ENCODE data around the gene FKBP15. TPM values are rescaled to one million over a fixed set of nuclear protein-coding genes. Genes with fewer than 3 reads are reported as not detected.

The FKBP15 gene
- total and polyA plus RNA-seq, 2 of the 13 experiments (the other 11 are each of a cell fraction or from before 2014, with no cell fraction given), result 12.3 to 18.6 TPM

DNA sequence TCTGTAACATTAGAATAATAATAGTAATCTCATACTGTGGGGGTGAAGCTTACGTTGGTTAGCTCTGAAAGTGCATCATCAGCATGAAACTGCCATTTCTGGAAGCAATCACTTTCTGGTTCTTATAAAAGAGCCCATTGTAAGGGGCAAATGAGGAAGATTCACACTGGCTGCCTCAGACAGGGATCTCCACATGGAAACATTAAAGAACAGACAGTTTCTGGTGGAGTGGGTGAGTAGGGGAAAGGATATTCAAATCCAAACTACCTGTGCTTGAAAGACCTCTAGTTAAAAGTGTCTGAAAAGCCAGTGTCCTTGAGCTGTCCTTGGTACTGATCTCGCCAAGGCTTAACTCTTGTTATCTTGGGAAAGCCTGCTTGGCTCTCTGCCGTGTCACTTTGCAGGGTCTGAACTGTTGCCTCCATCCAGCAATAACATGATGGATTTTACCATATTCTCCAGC, 89.4 kb downstream of the FKBP15 start (continued):
- TF ChIP-seq, protein P1, sequence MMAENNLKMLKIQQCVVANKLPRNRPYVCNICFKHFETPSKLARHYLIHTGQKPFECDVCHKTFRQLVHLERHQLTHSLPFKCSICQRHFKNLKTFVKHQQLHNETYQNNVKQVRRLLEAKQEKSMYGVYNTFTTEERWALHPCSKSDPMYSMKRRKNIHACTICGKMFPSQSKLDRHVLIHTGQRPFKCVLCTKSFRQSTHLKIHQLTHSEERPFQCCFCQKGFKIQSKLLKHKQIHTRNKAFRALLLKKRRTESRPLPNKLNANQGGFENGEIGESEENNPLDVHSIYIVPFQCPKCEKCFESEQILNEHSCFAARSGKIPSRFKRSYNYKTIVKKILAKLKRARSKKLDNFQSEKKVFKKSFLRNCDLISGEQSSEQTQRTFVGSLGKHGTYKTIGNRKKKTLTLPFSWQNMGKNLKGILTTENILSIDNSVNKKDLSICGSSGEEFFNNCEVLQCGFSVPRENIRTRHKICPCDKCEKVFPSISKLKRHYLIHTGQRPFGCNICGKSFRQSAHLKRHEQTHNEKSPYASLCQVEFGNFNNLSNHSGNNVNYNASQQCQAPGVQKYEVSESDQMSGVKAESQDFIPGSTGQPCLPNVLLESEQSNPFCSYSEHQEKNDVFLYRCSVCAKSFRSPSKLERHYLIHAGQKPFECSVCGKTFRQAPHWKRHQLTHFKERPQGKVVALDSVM (CRISPR knock-in tag; IDR thresholded peaks at IDR 0.05), result no peak
- no peak for TF ChIP-seq TEAD3 (CRISPR knock-in tag; optimal IDR thresholded peaks at IDR 0.05; ENCODE audit: borderline replicate concordance)
- TF ChIP-seq ETV5 (CRISPR knock-in tag; IDR thresholded peaks at IDR 0.05; ENCODE audit: borderline replicate concordance), result no peak
- TF ChIP-seq CBX5 (CRISPR knock-in tag; IDR thresholded peaks at IDR 0.05; ENCODE audit: borderline replicate concordance), result no peak
- TF ChIP-seq REXO4 (CRISPR knock-in tag; IDR thresholded peaks at IDR 0.05; ENCODE audit: borderline replicate concordance), result no peak
- TF ChIP-seq, protein P2, sequence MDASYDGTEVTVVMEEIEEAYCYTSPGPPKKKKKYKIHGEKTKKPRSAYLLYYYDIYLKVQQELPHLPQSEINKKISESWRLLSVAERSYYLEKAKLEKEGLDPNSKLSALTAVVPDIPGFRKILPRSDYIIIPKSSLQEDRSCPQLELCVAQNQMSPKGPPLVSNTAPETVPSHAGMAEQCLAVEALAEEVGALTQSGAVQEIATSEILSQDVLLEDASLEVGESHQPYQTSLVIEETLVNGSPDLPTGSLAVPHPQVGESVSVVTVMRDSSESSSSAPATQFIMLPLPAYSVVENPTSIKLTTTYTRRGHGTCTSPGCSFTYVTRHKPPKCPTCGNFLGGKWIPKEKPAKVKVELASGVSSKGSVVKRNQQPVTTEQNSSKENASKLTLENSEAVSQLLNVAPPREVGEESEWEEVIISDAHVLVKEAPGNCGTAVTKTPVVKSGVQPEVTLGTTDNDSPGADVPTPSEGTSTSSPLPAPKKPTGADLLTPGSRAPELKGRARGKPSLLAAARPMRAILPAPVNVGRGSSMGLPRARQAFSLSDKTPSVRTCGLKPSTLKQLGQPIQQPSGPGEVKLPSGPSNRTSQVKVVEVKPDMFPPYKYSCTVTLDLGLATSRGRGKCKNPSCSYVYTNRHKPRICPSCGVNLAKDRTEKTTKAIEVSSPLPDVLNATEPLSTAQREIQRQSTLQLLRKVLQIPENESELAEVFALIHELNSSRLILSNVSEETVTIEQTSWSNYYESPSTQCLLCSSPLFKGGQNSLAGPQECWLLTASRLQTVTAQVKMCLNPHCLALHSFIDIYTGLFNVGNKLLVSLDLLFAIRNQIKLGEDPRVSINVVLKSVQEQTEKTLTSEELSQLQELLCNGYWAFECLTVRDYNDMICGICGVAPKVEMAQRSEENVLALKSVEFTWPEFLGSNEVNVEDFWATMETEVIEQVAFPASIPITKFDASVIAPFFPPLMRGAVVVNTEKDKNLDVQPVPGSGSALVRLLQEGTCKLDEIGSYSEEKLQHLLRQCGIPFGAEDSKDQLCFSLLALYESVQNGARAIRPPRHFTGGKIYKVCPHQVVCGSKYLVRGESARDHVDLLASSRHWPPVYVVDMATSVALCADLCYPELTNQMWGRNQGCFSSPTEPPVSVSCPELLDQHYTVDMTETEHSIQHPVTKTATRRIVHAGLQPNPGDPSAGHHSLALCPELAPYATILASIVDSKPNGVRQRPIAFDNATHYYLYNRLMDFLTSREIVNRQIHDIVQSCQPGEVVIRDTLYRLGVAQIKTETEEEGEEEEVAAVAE (CRISPR knock-in tag; IDR thresholded peaks at IDR 0.05; ENCODE audit: borderline replicate concordance), result 0 out of 2 replicates have a peak, but pooled peaks have one; percentile 22
- TF ChIP-seq, protein P3, sequence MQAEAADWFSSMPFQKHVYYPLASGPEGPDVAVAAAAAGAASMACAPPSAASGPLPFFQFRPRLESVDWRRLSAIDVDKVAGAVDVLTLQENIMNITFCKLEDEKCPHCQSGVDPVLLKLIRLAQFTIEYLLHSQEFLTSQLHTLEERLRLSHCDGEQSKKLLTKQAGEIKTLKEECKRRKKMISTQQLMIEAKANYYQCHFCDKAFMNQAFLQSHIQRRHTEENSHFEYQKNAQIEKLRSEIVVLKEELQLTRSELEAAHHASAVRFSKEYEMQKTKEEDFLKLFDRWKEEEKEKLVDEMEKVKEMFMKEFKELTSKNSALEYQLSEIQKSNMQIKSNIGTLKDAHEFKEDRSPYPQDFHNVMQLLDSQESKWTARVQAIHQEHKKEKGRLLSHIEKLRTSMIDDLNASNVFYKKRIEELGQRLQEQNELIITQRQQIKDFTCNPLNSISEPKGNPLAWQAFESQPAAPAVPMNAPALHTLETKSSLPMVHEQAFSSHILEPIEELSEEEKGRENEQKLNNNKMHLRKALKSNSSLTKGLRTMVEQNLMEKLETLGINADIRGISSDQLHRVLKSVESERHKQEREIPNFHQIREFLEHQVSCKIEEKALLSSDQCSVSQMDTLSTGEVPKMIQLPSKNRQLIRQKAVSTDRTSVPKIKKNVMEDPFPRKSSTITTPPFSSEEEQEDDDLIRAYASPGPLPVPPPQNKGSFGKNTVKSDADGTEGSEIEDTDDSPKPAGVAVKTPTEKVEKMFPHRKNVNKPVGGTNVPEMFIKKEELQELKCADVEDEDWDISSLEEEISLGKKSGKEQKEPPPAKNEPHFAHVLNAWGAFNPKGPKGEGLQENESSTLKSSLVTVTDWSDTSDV (CRISPR knock-in tag; IDR thresholded peaks at IDR 0.05), result no peak
- TF ChIP-seq FOXK2 (IDR thresholded peaks at IDR 0.05), result no peak
- no peak for TF ChIP-seq ZNF12 (CRISPR knock-in tag; IDR thresholded peaks at IDR 0.05)
- TF ChIP-seq, protein P4, sequence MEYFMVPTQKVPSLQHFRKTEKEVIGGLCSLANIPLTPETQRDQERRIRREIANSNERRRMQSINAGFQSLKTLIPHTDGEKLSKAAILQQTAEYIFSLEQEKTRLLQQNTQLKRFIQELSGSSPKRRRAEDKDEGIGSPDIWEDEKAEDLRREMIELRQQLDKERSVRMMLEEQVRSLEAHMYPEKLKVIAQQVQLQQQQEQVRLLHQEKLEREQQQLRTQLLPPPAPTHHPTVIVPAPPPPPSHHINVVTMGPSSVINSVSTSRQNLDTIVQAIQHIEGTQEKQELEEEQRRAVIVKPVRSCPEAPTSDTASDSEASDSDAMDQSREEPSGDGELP (IDR thresholded peaks at IDR 0.05; ENCODE audit: borderline replicate concordance, low read depth), result no peak
- no peak for TF ChIP-seq MAFG (CRISPR knock-in tag; IDR thresholded peaks at IDR 0.05)
- TF ChIP-seq ZFP82 (CRISPR knock-in tag; IDR thresholded peaks at IDR 0.05; ENCODE audit: borderline replicate concordance), result no peak
- peak; percentile 47; the same call in 1 of the 2 replicates for TF ChIP-seq WIZ (CRISPR knock-in tag; IDR thresholded peaks at IDR 0.05)
- TF ChIP-seq, protein P5, sequence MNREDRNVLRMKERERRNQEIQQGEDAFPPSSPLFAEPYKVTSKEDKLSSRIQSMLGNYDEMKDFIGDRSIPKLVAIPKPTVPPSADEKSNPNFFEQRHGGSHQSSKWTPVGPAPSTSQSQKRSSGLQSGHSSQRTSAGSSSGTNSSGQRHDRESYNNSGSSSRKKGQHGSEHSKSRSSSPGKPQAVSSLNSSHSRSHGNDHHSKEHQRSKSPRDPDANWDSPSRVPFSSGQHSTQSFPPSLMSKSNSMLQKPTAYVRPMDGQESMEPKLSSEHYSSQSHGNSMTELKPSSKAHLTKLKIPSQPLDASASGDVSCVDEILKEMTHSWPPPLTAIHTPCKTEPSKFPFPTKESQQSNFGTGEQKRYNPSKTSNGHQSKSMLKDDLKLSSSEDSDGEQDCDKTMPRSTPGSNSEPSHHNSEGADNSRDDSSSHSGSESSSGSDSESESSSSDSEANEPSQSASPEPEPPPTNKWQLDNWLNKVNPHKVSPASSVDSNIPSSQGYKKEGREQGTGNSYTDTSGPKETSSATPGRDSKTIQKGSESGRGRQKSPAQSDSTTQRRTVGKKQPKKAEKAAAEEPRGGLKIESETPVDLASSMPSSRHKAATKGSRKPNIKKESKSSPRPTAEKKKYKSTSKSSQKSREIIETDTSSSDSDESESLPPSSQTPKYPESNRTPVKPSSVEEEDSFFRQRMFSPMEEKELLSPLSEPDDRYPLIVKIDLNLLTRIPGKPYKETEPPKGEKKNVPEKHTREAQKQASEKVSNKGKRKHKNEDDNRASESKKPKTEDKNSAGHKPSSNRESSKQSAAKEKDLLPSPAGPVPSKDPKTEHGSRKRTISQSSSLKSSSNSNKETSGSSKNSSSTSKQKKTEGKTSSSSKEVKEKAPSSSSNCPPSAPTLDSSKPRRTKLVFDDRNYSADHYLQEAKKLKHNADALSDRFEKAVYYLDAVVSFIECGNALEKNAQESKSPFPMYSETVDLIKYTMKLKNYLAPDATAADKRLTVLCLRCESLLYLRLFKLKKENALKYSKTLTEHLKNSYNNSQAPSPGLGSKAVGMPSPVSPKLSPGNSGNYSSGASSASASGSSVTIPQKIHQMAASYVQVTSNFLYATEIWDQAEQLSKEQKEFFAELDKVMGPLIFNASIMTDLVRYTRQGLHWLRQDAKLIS (CRISPR knock-in tag; IDR thresholded peaks at IDR 0.05), result no peak
- TF ChIP-seq CBX1 (IDR thresholded peaks at IDR 0.05; ENCODE audit: low read depth), result no peak
- no peak for TF ChIP-seq ZNF570 (CRISPR knock-in tag; IDR thresholded peaks at IDR 0.05; ENCODE audit: borderline replicate concordance)

Measured in HepG2 (cell line).